GM12878 (cell line): ENCODE measurements around the gene F7. TPM values are rescaled to one million over a fixed set of nuclear protein-coding genes. Genes with fewer than 3 reads are reported as not detected.

Experiments used
- BCL3 ChIP-seq: IDR thresholded peaks from 2 replicates; pipeline ENCODE4 v1.6.1; 2011; ENCODE audit warnings: borderline replicate concordance, low read depth, mild to moderate bottlenecking, moderate library complexity, low read length; ENCODE audit not compliant: insufficient read depth, poor library complexity, severe bottlenecking
- CBFB ChIP-seq: IDR thresholded peaks from 2 replicates; pipeline ENCODE4 v1.6.1; 2016; ENCODE audit warnings: antibody characterized with exemption, low read depth
- CEBPB ChIP-seq, 2 experiments: fragments of 150-350 bp in 1 of 2; IDR thresholded peaks; 2 replicates each; pipeline ENCODE4 v1.6.1; 2012 to 2014; ENCODE audit warnings: low read depth in 2 of 2, low read length in 2 of 2, borderline replicate concordance in 1 of 2, inconsistent platforms in 1 of 2
- FOS ChIP-seq: IDR thresholded peaks from 3 replicates; pipeline ENCODE4 v1.6.1; 2011; ENCODE audit warnings: borderline replicate concordance; ENCODE audit not compliant: insufficient read length; ENCODE audit errors: extremely low read depth
- POU2F2 ChIP-seq: IDR thresholded peaks from 3 replicates; pipeline ENCODE4 v1.6.1; 2011; ENCODE audit warnings: low read depth, mild to moderate bottlenecking, low read length, borderline replicate concordance
- RAD21 ChIP-seq: IDR thresholded peaks from 2 replicates; pipeline ENCODE4 v1.6.1; 2011; ENCODE audit warnings: mild to moderate bottlenecking, low read depth, low read length, moderate library complexity; ENCODE audit not compliant: insufficient read depth
- ZBTB33 ChIP-seq: fragments of 450-650 bp; IDR thresholded peaks from 2 replicates; pipeline ENCODE4 v1.6.1; 2017; ENCODE audit warnings: mild to moderate bottlenecking
- ZNF687 ChIP-seq: fragments of 450-650 bp; IDR thresholded peaks from 2 replicates; pipeline ENCODE4 v1.6.1; 2017; ENCODE audit warnings: mild to moderate bottlenecking, moderate library complexity
- polyA plus RNA-seq, 11 experiments: library from polyadenylated mRNA; depleted of rRNA in 4 of 11; unstranded in 6 of 11; stranded (reverse) in 5 of 11; fragments of >200 nt; fragmentation: Nextera tagmentation in 4 of 11; fragmentation: Illumina TruSeq in 1 of 11; extraction: Ambion mirVana in 4 of 11; extraction: Trizol in 1 of 11; gene quantifications; 1 replicate in 1 of 11; 2 replicates in 10 of 11; pipeline versions ENCODE4 v1.2.1 to v1.2.3, GENCODE V29; 2011 to 2016; ENCODE audit warnings: inconsistent platforms in 2 of 11, missing spikeins in 2 of 11, low read depth in 1 of 11
- total RNA-seq, 4 experiments: library from RNA; depleted of rRNA in 3 of 4; stranded (reverse); fragments of >200 nt in 3 of 4; fragmentation: Illumina TruSeq in 1 of 4; extraction: Trizol in 1 of 4; gene quantifications; 2 replicates each; pipeline versions ENCODE4 v1.2.1 to v1.2.3, GENCODE V29; 2013 to 2021

The F7 gene
- total and polyA plus RNA-seq, 10 of the 15 experiments (the other 5 are each of a cell fraction or from before 2014, with no cell fraction given), result not detected

- TF ChIP-seq ZNF687 (no peak), BCL3 (no peak), ZBTB33 (no peak), POU2F2 (no peak), RAD21 (no peak), FOS (no peak), CBFB (no peak), CEBPB (IDR thresholded peaks at IDR 0.05; ENCODE audit: borderline replicate concordance in 1 of 2, low read depth in 2 of 2, low read length in 2 of 2) (no peak)
Observed at GRCh38 chr13:113091891-113092775, 13.5 kb upstream of the F7 start (continued).
